ENCODE data around the gene SLC4A11.
A peak's percentile ranks its signal among the peaks of the same experiment; 100 is the strongest.

SLC4A11 gene

DNA sequence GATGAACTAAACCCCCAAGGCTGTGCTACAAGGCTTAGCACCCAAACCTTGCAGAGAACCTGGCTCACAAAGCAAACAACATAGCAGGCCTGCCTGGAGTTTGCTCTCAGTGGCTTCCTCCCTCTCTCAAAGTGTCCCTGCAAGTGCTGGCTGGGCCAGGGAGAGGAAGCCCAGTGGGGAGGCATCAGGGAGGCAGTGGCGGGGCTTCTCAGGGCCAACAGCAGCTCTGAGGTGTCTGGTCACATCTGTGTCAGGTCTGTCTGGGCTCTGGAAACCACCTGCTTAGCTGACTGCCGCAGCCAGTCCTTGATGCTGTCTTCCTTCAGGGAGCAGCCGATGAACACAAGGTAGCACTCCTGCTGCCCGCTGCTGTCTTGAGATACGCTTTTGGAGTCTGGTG lies 16.7 kb upstream of the SLC4A11 start:
- H3K27me3 Mint-ChIP-seq (ENCODE audit: low read depth), result no peaks in the 10 kb centered on the region
- H3K36me3 Mint-ChIP-seq (ENCODE audit: low read depth), result peaks cover 1% of the 10 kb centered on the region
- no peak overlapping the region for H3K4me3 Mint-ChIP-seq
- no peaks in the 10 kb centered on the region for H3K9me3 Mint-ChIP-seq
- H3K4me1 Mint-ChIP-seq (ENCODE audit: low read depth), result no peaks in the 10 kb centered on the region
- H3K27ac Mint-ChIP-seq, result no peak overlapping the region

- no peak overlapping the region for H3K4me3 Mint-ChIP-seq
- H3K27ac Mint-ChIP-seq, result no peak overlapping the region
- H3K4me1 Mint-ChIP-seq (ENCODE audit: low read depth), result no peaks in the 10 kb centered on the region
- H3K36me3 Mint-ChIP-seq (ENCODE audit: low read depth), result peaks cover 1% of the 10 kb centered on the region
- H3K9me3 Mint-ChIP-seq, result no peaks in the 10 kb centered on the region
- H3K27me3 Mint-ChIP-seq (ENCODE audit: low read depth), result peaks cover 23% of the 10 kb centered on the region
Observed at GRCh38 chr20:3251806-3252205, 12.8 kb upstream of the SLC4A11 start.

DNA sequence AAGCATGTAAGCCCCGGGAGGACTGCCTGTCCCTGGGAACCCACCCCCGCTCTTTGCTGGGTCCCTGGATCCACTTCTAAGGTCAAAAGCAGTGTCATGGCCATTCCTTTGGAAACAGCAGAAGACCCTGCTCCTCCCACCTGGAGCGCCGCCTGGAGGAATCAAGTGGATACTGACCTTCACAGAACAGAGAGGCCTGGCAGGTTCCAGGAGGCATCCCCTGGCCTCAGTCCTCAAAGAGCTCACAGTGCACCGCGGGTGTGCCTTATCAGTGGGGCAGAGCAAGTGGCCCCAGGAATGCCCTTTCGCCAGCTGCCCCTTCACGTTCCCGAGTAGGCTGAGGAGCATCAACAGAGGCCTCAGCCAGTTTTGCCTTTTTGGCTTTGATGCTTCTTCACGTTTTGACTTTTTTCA lies 11.1 kb upstream of the SLC4A11 start:
- Mint-ChIP-seq H3K36me3 (ENCODE audit: low read depth) (peaks cover 1% of the 10 kb centered on the region), H3K4me1 (ENCODE audit: low read depth) (no peaks in the 10 kb centered on the region), H3K27me3 (ENCODE audit: low read depth) (peaks cover 30% of the 10 kb centered on the region), H3K4me3 (no peak overlapping the region), H3K27ac (no peak overlapping the region), H3K9me3 (no peaks in the 10 kb centered on the region)

- Mint-ChIP-seq H3K9me3 (no peaks in the 10 kb centered on the region), H3K36me3 (ENCODE audit: low read depth) (no peaks in the 10 kb centered on the region), H3K27ac (no peak overlapping the region), H3K27me3 (ENCODE audit: low read depth) (peaks cover 35% of the 10 kb centered on the region), H3K4me1 (ENCODE audit: low read depth) (no peaks in the 10 kb centered on the region), H3K4me3 (no peak overlapping the region)
Observed at GRCh38 chr20:3248993-3249347, 10.0 kb upstream of the SLC4A11 start.

DNA sequence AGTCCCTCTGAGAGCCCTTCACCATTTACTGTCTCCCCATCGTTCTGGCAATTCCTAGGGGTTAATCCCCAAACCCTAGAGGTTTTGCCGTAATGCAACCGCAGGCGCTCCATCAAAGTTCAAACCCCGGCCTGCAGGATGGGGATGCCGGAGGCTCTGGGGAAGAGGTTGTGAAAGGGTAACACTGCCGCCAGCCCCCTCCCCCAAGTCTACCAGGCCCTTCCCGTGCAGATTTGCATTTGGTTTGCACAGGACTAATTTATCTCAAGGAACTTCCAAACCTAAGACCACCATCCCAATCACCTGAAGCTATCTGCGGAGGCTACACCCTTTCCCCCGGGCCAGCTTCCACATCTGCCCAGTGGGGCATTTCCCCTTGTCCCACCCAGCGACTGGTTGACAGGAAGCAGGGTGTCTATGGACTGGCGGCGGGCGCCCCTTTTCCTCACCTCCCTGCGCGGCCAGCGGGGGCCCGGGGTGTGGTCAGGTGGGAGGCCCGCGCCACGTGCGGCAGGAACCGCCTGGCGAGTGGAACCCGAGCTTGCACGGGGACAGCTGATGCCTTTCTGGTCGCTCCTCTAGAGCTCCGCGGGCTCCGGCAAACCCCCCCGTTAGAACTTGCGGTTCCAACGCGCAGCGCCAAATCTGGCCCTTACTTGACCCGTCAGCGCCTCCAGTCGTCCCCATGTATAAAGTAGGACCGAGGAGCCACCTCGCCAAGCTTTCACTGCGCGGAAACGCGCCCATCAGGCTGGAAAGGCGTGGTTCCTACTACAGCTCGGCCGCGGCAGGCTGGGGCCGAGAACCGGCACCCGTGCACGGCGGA lies 9.4 kb upstream of the SLC4A11 start:
- H3K4me1 Mint-ChIP-seq (ENCODE audit: low read depth), result no peaks in the 10 kb centered on the region
- no peak overlapping the region for H3K27ac Mint-ChIP-seq
- no peaks in the 10 kb centered on the region for H3K36me3 Mint-ChIP-seq (ENCODE audit: low read depth)
- no peaks in the 10 kb centered on the region for H3K9me3 Mint-ChIP-seq
- peak overlapping the region; percentile 40 for H3K4me3 Mint-ChIP-seq
- H3K27me3 Mint-ChIP-seq (ENCODE audit: low read depth), result peaks cover 41% of the 10 kb centered on the region

DNA sequence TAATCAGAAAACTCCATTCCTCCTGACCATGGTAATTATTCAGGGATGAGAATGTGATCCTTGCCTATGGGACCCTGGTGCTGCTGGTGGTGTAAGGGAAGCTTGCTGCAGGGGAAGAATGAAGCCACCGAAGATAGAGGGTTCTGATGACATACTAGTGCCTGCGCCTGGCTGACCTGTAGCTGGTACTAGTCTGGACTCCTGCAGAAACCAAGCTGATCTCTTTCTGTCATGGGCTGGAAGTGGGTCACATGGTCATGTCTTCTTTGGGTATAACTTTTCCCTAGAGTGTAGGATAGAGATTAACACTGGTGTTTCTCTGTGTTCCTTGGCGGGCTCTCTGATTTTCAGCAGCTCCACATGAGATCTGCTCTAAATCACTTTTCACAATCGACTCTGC lies 8.6 kb upstream of the SLC4A11 start:
- Mint-ChIP-seq H3K27ac (no peak overlapping the region), H3K4me3 (no peak overlapping the region), H3K9me3 (no peaks in the 10 kb centered on the region), H3K27me3 (ENCODE audit: low read depth) (peaks cover 41% of the 10 kb centered on the region), H3K4me1 (ENCODE audit: low read depth) (no peaks in the 10 kb centered on the region), H3K36me3 (ENCODE audit: low read depth) (no peaks in the 10 kb centered on the region)

DNA sequence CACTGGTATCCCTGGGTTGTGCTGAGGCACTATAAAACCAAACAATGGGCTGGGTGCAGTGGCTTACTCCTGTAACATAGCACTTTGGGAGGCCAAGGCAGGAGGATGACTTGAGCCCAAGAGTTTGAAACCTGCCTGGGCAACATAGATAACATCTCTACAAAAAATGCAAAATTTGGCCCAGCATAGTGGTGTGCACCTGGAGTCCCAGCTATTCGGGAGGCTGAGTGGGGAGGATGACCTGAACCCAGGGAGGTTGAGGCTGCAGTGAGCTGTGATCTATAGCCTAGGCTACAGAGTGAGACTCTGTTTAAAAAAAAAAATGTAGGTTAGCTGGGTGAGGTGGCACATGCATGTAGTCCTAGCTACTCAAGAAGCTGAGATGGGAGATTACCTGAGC lies 7.7 kb upstream of the SLC4A11 start:
- Mint-ChIP-seq H3K9me3 (no peaks in the 10 kb centered on the region), H3K36me3 (ENCODE audit: low read depth) (no peaks in the 10 kb centered on the region), H3K4me3 (no peak overlapping the region), H3K27me3 (ENCODE audit: low read depth) (peaks cover 49% of the 10 kb centered on the region), H3K4me1 (ENCODE audit: low read depth) (no peaks in the 10 kb centered on the region), H3K27ac (no peak overlapping the region)

- no peaks in the 10 kb centered on the region for H3K36me3 Mint-ChIP-seq (ENCODE audit: low read depth)
- no peak overlapping the region for H3K27ac Mint-ChIP-seq
- H3K9me3 Mint-ChIP-seq, result no peaks in the 10 kb centered on the region
- peaks cover 56% of the 10 kb centered on the region for H3K27me3 Mint-ChIP-seq (ENCODE audit: low read depth)
- H3K4me3 Mint-ChIP-seq, result no peak overlapping the region
- no peaks in the 10 kb centered on the region for H3K4me1 Mint-ChIP-seq (ENCODE audit: low read depth)
Observed at GRCh38 chr20:3245711-3246110, 6.7 kb upstream of the SLC4A11 start.

GRCh38 chr20:3245156-3245555 lies 6.2 kb upstream of the SLC4A11 start:
- H3K36me3 Mint-ChIP-seq (ENCODE audit: low read depth), result no peaks in the 10 kb centered on the region
- no peak overlapping the region for H3K4me3 Mint-ChIP-seq
- no peaks in the 10 kb centered on the region for H3K4me1 Mint-ChIP-seq (ENCODE audit: low read depth)
- no peaks in the 10 kb centered on the region for H3K9me3 Mint-ChIP-seq
- H3K27ac Mint-ChIP-seq, result no peak overlapping the region
- H3K27me3 Mint-ChIP-seq (ENCODE audit: low read depth), result peaks cover 58% of the 10 kb centered on the region

- Mint-ChIP-seq H3K4me3 (no peak overlapping the region), H3K4me1 (ENCODE audit: low read depth) (peaks cover 5% of the 10 kb centered on the region), H3K27me3 (ENCODE audit: low read depth) (peaks cover 58% of the 10 kb centered on the region), H3K27ac (no peak overlapping the region), H3K36me3 (ENCODE audit: low read depth) (peaks cover 2% of the 10 kb centered on the region), H3K9me3 (no peaks in the 10 kb centered on the region)
Observed at GRCh38 chr20:3244613-3245012, 5.6 kb upstream of the SLC4A11 start.

DNA sequence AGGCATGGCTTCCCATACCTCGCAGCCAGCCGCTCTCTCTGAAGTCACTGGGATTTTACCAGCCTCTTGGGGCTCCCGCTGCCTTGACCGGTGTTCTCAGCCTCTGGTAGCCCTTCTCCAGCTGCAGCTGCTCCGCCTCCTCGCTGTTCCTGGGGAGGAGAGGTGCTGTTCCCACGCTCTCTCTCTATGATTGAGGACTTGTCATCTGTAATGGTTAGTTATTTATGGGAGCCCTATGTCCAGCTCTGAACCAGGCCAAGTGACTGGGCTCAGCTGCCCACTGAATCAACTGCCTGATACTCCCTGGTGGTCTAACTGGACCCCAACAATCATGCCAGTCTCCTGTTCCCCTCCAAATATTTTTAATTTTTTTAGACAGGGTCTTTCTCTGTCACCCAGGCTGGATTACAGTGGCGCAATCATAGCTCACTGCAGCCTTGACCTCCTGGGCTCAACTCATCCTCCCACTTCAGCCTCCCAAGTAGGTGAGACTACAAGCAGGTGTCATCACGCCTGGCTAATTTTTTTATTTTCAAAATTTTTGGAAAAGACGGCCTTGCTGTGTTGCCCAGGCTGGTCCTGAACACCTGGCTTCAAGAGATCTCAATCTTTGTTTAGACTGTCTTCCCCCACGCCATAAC lies 4.8 kb upstream of the SLC4A11 start:
- H3K36me3 Mint-ChIP-seq (ENCODE audit: low read depth), result peaks cover 3% of the 10 kb centered on the region
- no peaks in the 10 kb centered on the region for H3K9me3 Mint-ChIP-seq
- no peak overlapping the region for H3K27ac Mint-ChIP-seq
- peaks cover 60% of the 10 kb centered on the region for H3K27me3 Mint-ChIP-seq (ENCODE audit: low read depth)
- peaks cover 7% of the 10 kb centered on the region for H3K4me1 Mint-ChIP-seq (ENCODE audit: low read depth)
- no peak overlapping the region for H3K4me3 Mint-ChIP-seq

DNA sequence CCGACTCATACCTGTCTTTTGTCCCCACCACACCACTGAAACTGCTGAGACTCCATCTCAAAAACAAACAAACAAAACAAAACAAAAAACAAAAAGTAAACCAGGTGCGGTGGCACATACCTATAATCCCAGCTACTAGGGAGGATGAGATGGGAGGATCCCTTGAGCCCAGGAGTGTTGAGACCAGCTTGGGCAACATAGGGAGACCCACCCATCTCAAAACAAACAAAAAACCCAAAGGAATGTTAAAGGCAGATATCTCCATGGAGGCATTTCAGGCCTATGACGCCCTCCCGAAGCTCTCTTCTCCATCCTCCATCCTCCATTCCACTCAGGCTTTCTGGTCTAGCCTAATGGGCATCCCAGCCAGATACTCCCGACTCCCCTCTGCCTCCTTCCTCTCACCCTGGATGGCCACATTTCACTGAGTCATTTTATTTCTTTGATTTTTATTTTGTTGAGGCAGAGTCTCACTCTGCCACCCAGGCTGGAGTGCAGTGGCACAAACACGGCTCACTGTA lies 3.2 kb upstream of the SLC4A11 start:
- Mint-ChIP-seq H3K36me3 (ENCODE audit: low read depth) (peaks cover 3% of the 10 kb centered on the region), H3K4me3 (no peak overlapping the region), H3K9me3 (no peaks in the 10 kb centered on the region), H3K27ac (no peak overlapping the region), H3K27me3 (ENCODE audit: low read depth) (peaks cover 61% of the 10 kb centered on the region), H3K4me1 (ENCODE audit: low read depth) (peaks cover 10% of the 10 kb centered on the region)

- Mint-ChIP-seq H3K27me3 (ENCODE audit: low read depth) (peaks cover 68% of the 10 kb centered on the region), H3K36me3 (ENCODE audit: low read depth) (peaks cover 3% of the 10 kb centered on the region), H3K9me3 (no peaks in the 10 kb centered on the region), H3K27ac (no peak overlapping the region), H3K4me1 (ENCODE audit: low read depth) (peaks cover 10% of the 10 kb centered on the region), H3K4me3 (peak overlapping the region; percentile 34)
Observed at GRCh38 chr20:3240776-3241363, 1.9 kb upstream of the SLC4A11 start.

GRCh38 chr20:3239867-3240775 lies 1.1 kb upstream of the SLC4A11 start:
- Mint-ChIP-seq H3K4me3 (peak overlapping the region; percentile 92), H3K27me3 (ENCODE audit: low read depth) (peaks cover 69% of the 10 kb centered on the region), H3K4me1 (ENCODE audit: low read depth) (peaks cover 10% of the 10 kb centered on the region), H3K36me3 (ENCODE audit: low read depth) (peaks cover 3% of the 10 kb centered on the region), H3K9me3 (no peaks in the 10 kb centered on the region), H3K27ac (no peak overlapping the region)
